Measurements from ENCODE around the gene GRB2.

GRCh38 chr17:75300280-75300679 lies 105.2 kb downstream of the GRB2 start:
- TF ChIP-seq, protein P1, sequence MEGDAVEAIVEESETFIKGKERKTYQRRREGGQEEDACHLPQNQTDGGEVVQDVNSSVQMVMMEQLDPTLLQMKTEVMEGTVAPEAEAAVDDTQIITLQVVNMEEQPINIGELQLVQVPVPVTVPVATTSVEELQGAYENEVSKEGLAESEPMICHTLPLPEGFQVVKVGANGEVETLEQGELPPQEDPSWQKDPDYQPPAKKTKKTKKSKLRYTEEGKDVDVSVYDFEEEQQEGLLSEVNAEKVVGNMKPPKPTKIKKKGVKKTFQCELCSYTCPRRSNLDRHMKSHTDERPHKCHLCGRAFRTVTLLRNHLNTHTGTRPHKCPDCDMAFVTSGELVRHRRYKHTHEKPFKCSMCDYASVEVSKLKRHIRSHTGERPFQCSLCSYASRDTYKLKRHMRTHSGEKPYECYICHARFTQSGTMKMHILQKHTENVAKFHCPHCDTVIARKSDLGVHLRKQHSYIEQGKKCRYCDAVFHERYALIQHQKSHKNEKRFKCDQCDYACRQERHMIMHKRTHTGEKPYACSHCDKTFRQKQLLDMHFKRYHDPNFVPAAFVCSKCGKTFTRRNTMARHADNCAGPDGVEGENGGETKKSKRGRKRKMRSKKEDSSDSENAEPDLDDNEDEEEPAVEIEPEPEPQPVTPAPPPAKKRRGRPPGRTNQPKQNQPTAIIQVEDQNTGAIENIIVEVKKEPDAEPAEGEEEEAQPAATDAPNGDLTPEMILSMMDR (IDR thresholded peaks at IDR 0.05): no peak
- no peak for TF ChIP-seq POLR2A (IDR thresholded peaks at IDR 0.05)
